Daoy (cell line): ENCODE results near the gene CPD. TPM values are rescaled to one million over a fixed set of nuclear protein-coding genes. Genes with fewer than 3 reads are reported as not detected.
"Not testable (repeated sequence)": the region's sequence is repeated elsewhere in the genome, so short reads cannot be mapped to it uniquely, and the experiment has no call there.

Experiments
- DNase-seq: peaks from one replicate; pipeline ENCODE4 v3.0.0-alpha.2; 2015; ENCODE audit warnings: low read depth
- total RNA-seq: library from RNA; depleted of rRNA; stranded (reverse); fragments of >200 nt; shearing (Covaris generic); gene quantifications from 2 replicates; pipeline ENCODE4 v1.2.3, GENCODE V29; 2014

Gene CPD
- total RNA-seq, 1 experiment from 2014 or later, result 24.8 TPM

DNA sequence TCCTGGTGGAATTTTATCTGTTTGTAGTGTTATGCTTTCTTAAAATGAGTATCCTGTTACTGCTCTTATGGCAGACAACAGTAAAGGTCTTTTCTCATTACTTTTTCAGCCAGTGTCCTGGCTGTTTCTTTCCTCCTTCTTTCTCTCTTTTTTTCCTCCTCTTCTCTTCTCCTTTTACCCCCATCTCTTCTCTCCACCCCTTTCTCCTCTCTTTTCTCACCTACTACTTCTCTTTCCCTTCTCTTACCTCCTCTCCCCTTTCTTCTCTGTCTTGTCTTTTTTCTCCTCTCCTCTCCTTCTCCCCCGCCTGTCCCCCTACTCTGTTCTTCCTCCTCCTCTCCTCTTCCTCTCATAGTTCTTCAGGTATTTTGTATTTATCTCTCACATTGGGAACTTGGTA, 48.9 kb downstream of the CPD start:
- DNase-seq, result no peak

DNA sequence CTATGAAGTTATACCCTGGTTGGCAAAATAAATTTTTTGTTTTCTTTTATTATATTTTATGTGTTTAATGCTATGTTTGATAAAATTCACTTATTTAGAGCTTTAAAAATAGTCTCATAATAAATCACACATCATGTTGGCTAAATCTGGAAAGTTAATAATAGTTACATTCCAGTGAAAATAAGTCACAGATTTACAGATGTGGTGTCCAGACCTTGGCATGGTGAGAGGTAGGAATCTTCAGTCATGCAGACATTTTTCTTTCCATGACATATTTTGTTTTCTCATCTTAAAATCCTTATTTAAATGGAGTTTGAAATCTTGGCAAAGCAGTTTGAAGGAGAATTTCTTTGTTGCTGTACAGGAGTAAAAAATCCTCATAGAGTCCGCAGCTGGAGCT, 50.4 kb downstream of the CPD start:
- no peak for DNase-seq

- DNase-seq, result peak; percentile 94
Measured at GRCh38 chr17:30433514-30433913, 54.8 kb downstream of the CPD start.

- no peak for DNase-seq
Measured at GRCh38 chr17:30436729-30437128, 58.0 kb downstream of the CPD start.

GRCh38 chr17:30443721-30444120, 65.0 kb downstream of the CPD start:
- no peak for DNase-seq

- DNase-seq, result not testable (repeated sequence)
Measured at GRCh38 chr17:30446640-30447039, 67.9 kb downstream of the CPD start.

GRCh38 chr17:30449480-30449879, 70.8 kb downstream of the CPD start:
- DNase-seq, result no peak

DNA sequence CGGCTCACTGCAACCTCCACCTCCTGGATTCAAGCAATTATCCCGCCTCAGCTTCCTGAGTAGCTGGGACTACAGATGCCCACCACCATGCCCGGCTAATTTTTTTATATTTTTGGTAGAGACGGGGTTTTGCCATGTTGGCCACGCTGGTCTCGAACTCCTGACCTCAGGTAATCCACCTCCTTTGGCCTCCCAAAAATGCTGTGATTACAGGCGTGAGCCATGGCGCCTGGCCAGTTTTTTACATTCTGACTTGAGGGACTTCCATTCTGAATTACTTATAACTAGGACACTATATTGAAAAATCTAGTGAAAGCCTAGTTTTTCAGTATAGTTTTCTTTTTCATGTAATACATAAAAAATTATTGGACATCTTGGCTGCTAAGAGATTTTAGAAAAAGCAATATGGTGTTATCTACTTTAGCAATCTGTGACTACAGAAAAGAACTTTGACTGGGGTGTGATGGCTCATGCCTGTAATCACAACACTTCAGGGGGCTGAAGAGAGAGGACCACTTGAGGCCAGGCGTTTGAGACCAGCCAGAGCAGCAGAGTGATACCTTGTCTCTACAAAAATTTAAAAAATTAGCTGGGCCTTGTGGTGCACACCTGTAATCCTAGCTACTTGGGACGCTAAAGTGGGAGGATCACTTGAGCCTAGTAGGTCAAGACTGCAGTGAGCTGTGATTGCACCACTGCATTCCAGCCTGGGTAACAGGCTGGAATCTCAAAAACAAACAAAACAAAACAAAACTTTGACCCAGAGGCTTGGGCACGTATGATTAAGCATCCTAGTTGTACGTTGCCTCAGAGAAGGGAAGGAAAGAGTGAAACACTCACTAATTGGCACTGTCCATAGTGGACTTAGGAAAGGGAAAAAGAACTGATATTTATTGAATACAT, 71.6 kb downstream of the CPD start:
- DNase-seq, result no peak

GRCh38 chr17:30454635-30455034, 75.9 kb downstream of the CPD start:
- no peak for DNase-seq

DNA sequence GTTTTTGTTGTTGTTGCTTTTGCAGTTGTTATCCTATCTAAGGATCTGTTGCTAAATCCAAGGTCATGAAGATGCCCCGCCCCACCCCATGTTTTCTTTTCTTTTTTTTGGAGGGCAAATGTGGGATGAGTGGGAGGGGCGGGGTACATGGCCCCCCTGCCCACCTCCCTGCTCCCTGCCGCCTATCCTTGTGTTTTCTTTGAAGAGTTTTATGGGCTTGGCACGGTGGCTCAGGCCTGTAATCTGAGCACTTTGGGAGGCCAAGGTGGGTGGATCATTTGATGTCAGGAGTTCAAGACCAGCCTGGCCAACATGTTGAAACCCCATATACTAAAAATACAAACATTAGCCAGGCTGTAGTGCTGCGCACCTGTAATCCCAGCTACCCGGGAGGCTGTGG, 79.6 kb downstream of the CPD start:
- no peak for DNase-seq

DNA sequence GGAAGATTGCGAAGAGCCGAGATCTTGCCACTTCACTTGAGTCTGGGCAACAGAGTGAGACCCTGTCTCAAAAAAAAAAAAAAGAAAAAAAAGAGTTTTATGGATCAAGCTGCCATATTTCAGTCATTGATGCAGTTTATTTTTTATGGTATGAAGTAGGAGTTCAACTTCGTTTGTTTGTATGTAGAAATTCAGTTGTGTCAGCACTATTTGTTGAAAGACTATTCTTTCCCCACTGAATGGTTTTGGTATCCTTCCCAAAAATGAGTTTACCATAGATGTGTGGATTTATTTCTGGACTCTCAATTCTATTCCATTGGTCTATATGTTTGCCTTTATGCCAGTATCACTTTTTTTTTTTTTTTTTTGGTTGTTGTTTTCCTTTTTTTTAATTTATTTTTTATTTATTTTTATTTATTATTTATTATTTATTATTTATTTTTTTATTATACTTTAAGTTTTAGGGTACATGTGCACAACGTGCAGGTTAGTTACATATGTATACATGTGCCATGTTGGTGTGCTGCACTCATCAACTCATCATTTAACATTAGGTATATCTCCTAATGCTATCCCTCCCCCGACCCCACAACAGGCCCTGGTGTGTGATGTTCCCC, 80.2 kb downstream of the CPD start:
- not testable (repeated sequence) for DNase-seq

DNA sequence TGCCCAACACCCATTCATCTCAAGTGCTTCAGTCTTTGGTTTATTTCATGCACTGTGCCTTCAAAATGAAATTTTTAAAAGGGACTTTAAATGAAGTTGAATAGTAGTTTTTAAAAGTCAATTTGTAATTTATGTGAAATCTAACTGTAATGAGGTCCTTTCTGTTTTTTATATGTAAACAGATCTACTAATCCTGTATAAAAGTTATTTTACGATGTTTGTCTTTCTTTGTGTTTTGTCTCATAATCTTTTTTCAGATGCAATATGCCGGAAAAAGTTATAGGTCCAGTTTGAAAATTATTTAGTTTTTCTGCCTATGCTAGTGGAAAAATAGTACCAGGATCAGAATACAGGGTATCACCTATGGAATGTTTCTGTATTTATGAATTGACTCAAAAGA, 89.7 kb downstream of the CPD start:
- DNase-seq, result no peak

- no peak for DNase-seq
Measured at GRCh38 chr17:30472238-30472890, 93.6 kb downstream of the CPD start.

DNA sequence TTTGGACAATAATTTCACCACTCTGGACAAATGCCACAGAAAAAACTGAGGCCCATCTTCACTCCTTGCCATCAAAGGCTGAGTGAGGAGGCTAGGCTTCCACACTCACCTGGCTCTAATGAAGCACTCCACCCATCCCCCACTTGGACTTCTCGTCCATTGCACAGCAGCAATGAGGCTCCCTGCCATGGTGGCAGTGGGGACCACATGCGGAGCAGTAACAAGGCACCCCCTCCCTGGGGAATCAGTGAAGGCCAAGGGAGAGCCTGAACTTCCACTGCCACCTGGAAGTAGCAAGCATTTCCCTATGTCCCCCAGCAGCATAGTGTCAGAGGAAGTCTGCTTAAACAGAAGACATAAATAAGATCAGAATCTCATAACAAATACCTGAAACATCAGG, 96.5 kb downstream of the CPD start:
- DNase-seq, result no peak

- DNase-seq, result peak; percentile 32
Measured at GRCh38 chr17:30476726-30477082, 98.0 kb downstream of the CPD start.

DNA sequence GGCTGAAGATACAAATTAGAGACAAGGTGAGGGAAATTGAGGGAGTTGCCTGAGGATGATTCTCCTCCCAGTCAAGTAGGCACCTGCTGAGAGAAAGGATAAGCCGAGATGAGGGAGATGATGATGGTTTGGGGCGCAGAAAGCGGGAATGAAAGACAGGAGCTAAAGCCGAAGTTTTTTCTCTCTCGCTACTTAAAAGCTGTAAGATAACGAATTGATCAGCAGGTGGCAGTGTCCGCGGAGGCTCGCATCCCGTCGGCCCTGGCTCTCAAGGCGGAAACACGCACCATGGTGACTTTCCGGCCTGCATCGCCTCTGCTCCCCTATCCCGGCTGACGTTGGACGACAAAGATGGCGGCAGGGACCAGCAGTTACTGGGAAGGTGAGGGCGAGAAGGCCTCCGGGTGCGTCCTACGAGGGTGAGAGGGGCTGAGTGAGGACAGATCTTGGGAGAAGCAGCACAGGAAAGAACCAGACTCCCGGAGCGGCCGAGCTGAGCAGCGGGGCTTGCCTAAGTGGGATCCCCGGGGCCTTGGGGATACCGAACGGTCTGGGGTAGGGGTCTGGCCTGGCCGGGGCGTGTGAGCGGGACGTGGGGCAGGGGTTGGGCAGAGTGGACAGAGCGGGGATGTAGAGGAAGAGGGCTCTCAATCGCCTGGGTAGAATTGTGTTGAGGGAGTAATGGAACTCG, 98.5 kb downstream of the CPD start, which contains the start of gene GOSR1:
TSS of gene GOSR1 (plus strand) at position 326 of the 691 bp plus-strand sequence. CDS start at position 352, 26 bp downstream.
- DNase-seq, result peak; percentile 98

DNA sequence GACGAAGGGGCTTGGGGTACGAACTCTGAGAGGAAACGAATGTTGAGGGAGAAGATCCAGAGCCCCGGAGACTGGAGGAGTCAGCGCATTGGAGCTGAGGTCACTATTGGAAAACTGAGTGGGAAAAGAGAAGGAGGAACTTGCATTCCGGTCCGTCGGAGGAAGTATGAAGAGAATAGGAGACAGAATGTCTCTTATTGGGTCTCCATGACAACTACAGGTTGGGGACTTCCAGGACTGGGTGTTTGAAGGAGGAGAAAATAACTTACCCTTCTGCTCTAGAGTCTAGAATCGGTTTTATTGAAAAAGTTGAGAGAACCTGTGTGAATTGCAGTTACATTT, 99.0 kb downstream of the CPD start:
- peak; percentile 17 for DNase-seq

DNA sequence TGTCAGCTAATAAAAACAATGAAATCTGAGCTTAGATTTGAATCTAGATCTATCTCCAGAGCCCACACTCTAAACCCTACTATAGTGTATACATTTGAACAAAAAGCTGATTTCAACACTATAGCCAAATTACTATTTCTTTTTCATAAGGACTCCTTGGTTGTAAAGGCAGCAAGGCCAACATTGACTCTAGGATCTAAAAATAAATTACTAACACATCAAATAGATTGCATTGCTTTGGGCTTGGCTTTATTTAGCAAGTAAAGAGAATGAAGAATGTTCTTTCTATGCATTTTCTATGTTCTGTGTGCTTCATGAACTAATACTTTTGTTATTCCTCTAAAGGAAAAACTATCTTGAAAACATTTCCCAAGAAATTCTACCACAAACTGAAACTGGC, 103.8 kb downstream of the CPD start:
- DNase-seq, result no peak

DNA sequence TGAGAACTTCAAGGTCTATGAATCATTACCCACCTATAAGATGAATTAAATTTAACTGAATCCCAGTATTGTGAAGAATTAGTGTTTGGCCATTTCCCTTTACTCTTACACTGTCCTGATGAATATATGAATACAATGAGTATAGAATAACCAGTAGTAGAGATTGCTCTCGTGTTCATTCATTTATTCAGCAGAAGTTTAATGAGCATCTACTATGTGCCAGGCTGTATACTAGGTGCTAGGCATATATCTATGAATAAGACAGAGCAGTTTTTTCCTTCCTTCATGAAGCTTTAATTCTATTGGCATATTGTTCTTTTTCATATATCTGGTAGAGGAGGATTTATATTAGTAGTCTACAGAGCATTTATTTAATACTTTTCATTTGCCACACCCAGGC, 104.4 kb downstream of the CPD start:
- DNase-seq, result no peak

- no peak for DNase-seq
Measured at GRCh38 chr17:30493780-30494179, 115.1 kb downstream of the CPD start.

DNA sequence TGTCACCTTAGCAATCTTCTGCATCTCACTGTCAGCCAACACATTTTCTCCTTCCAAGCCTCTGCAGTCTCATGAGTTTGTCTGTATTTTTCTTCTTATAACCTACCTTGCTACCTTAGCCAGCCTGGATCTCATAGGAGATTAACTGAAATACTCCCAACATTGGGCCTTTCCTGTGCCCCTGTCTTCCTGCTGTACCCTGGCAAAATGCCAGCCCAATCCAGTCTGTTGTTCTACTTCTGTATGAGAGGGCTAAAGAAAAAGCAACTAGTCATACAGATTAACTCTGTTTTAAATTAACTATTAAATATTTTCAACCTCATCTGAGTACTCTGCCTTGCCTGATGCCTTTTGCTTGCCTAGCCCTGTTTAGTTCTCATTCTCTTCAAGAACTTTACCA, 116.9 kb downstream of the CPD start:
- DNase-seq, result no peak

GRCh38 chr17:30503558-30503957, 124.8 kb downstream of the CPD start:
- DNase-seq, result no peak
